GM21619 (cell line): ENCODE measurements around the gene CNP.

Experiments
- ATAC-seq: cut with Tn5 transposase; IDR thresholded peaks from one replicate; pipeline ENCODE4 v1.9.1; 2021; ENCODE audit not compliant: unreplicated experiment

Gene CNP

DNA sequence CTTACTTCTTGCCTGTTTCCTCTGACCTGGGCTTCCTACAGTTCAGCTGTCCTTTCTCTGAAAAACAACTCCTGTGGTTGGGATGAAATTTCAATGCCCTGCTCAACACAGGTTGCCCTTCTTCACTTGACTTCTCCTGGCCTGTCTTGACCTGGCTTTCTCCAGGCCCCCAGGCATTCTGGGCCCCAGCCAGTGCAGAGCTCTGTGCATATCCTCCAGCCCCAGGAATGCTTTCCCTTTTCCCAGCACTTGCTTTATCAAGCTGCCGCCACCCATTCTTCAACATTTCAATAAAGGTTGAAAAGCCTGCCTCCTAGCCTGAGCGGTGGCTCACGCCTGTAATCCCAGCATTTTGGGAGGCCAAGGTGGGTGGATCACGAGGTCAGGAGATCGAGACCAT is 25.4 kb upstream of the CNP start:
- no peak for ATAC-seq

DNA sequence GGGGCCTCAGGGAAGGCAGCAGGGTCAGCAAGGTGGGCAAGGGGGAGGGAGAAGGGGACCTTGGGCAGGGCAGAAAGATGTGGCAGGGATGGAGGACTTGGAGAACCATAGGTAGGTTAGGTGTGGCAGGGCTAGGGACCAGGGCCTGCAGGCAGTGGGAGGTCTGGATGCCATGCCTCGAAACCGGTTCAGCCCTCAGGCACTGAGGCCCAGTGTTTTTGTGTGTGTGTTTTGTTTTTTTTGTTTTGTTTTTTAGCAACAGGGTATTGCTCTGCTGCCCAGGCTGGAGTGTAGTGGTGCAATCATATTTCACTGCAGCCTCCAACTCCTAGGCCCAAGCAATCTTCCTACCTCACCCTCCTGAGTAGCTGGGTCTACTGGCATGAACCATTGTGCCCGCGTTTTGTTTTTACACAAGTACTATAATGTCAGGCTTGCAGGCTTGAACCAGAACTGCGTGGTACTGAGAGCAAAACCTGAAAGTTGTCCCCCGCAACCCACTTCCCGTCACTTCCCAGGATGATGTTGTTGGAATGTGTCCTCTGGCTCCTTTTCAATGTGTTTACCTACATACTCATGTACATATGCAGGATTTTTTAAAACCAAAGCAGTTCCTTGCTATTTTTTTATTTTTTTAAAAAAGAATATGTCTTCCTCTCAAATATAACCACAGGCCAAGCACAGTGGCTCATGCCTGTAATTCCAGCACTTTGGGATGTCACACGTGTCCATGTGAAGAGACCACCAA is 23.8 kb upstream of the CNP start:
- ATAC-seq, result no peak

DNA sequence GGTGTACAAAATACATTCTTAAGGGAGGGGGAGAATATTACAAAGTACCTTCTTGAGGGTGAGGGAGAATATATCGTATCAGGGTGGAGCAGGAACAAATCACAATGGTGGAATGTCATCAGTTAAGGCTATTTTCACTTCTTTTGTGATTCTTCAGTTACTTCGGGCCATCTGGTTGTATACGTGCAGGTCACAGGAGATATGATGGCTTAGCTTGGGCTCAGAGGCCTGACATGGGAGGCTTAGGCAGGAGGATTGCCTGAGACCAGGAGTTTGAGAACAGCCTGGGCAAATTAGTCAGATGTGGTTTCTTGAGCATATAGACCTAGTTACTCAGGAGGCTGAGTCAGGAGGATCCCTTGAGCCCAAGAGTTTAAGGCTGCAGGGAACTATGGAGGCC is 23.1 kb upstream of the CNP start:
- ATAC-seq, result no peak

DNA sequence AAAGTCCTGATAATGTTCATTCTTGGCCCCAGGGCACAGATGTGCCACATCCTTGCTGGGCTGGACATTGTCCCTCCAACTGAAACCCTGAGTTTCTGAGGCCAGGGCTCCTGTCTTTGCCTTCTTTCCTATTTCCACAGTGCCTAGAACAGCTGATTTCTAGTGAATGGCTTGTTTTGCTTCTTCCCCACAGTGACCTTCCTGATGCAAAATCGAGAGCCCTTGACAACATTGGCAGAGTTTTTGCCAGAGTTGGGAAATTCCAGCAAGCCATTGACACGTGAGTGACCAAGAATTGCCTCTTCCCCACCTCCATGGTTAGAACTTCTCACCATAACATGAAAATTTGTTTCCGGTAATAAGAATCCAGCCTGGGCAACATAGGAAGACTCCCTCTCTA is 21.7 kb upstream of the CNP start:
- ATAC-seq, result no peak

DNA sequence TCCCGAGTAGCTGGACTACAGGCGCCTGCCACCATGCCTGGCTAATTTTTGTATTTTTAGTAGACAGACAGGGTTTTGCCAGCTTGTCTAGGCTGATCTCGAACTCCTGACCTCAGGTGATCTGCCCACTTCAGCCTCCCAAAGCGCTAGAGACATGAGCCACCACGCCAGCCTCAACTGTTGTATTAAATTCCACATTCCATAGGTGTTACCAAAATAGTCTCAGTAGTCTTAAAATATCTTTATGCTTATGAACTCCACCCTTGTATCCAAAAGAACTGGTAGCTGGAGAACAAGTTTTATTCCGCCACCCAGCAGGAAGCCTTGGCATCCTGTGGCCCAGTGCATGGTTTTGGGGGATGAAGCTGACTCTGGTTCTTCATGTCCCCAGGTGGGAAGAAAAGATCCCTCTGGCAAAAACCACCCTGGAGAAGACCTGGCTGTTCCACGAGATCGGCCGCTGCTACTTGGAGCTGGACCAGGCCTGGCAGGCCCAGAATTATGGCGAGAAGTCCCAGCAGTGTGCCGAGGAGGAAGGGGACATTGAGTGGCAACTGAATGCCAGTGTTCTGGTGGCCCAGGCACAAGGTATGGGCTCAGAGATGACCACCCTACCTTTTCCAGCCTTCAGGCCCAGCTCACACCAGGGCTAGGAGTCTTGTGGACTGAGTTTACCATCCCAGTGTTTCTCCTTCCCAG is 17.7 kb upstream of the CNP start:
- ATAC-seq, result no peak

DNA sequence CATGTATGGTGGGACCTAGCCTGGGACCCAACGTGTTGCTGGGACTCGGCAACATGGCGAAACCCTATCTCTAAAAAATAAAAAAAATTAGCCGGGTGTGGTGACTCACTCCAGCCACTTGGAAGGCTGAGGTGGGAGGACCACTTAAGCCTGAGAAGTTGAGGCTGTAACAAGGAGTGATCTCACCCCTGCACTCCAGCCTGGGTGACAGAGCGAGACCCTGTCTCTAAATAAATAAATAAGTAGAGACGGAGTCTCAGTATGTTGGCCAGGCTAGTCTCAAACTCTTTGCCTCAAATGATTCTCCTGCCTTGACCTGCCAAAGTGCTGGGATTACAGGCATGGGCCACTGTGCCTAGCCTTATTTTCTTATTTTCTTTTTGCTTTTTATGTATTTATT is 10.1 kb upstream of the CNP start:
- ATAC-seq, result no peak

DNA sequence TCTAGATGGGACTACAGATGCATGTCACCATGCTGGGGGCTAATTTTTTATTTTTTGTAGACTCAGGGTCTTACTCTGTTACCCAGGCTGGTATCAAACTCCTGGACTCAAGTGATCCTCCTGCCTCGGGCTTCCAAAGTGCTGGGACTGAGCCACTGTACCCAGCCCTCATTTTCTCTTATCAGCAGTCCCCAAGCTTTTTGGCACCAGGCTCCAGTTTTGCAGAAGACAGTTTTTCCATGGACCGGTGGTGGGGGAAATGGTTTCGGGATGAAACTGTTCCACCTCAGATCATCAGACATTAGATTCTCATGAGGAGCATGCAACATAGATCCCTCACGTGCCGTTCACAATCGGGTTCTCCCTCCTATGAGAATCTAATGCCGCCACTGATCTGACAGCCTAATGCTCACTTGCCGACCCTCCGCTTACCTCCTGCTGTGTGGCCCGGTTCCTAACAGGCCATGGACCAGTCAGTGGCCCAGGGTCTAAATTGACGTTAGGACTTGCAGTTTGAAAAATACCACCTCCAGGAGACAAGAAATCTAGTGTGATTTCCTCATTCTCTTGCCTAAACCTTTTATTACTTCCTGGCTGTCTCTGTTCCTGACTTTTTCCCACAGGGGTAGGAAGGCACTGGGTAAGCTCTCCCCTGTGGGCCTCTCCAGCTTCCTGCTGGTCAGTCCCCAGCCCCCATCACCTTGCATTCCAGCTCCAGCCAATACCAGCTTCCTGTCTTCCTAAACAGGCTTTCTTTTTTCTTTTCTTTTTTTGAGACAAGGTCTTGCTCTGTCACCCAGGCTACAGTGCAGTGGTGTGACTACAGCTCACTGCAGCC is 9.3 kb upstream of the CNP start:
- ATAC-seq, result no peak

DNA sequence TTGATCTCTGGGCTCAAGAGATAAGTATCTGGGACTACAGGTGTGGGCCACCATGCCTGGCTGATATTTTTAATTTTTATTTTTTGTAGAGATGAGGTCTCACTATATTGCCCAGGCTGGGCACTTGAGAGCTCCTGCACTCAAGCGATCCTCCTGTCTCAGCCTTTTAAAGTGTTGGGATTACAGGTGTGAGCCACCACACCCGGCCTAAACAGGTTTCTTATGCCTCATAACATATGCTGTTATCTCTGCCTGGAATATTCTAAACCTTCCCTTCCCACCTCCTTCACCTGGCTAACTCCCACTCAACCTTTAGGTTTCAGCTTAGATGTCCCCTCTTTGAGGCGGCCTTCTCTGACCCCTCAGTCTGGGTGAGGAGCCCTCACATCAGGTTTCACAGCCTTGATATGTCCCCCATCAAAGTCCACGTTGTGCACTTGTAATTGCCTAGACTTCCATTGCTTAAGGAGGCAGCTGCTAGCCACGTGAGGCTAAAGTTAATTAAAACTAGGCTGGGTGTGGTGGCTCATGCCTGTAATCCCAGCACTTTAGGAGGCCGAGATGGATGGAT is 8.6 kb upstream of the CNP start:
- no peak for ATAC-seq

DNA sequence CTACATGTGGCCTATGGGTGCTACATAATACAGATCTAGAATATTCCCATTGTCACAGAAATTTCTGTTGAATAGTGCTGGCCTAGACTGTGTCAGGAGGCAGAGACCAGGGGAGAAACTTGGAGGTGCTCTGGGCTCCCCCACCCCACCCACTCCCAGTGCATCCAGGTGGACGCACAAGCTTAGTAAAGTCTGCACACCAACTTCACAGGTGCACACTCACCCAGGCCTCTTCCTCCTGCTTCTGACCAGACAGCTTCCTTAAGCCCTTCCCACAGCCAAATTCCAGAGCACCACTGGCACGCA is 7.6 kb upstream of the CNP start:
- no peak for ATAC-seq

DNA sequence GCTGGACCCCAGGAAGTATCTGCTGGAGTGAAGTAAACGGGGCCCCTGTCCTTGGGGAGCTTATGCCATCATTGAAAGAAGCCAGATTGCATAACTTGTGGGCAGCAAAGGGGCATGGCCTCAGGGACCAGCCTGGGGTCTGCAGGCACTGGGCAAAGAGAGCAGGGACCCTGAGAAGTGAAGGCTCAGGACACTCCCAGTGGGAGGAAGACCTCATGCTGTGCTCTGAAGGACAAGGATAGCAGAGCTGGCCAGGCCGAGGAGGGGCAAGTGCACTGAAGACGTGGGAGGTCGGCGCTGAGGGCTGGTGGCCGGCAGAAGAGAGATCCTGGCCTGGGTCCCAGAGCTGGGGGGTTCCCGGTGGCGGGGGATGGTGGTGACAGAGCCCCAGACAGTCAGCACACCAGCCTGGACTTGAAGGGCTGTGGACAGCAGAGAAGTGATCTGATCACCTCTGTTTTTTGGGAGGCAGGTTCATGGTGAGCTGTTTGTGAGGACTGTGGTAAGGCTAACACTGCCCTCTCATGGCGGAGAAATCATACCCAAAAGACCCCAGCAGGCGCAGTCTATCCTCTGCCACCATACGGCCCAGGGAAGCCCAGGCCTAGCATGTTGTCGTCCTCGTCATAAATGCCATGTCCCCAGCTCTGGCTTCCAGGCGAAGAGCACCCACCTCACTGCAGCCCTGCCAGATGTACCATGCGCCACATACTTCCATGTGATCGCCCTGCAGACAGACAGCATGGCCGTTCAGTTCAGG is 7.1 kb upstream of the CNP start:
- no peak for ATAC-seq

DNA sequence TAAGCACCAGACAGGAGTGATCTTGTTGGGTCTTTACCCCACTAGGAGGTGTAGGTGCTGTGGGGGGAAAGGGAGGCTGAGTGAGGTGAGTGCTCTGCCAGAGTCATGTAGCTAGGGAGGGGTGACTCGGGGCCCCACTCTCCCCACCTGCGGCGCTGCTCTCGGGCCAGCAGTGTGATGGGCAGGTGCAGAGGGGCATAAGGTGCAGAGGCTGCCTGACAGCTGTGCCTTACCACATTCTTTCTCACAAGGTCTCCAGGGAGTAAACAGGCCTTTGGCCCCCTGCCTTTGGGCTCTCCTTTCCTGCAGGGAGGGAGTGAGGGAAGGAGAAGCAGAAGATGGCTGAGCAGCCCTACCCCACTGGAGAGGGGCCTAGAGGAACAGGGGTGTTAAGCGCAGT is 4.5 kb upstream of the CNP start:
- ATAC-seq, result no peak

DNA sequence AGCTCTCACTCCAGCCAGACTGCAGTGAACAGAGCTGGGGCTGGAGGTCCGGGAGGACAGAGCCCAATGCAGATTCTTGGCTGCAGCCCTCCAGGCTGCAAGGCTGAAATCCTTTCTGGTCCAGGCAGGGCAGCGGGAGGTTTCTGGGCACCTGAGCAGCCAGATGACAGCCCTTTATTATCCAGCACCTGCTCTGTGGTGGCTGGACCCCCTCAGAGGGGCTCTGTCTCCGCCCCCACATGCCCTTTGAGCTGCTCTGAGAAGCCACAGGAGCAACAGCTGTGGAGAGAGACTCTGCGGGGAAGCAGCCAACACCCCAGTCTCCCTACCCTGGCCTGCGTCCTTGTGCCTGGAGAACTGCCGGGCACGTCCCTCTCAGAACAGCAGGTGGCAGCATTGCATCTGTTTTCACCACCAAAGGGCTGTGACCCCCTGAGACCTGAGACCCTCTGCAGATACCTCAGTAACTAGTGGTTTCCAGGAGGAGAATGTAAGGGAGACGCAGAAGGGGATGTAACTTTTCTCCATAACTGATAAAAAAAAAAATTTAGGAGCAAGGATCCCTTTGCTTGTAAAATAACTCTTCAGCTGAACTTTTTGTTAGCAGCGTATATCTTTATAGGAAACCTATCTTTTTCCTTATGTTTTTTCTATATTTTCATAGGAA is 3.7 kb upstream of the CNP start:
- ATAC-seq, result no peak

DNA sequence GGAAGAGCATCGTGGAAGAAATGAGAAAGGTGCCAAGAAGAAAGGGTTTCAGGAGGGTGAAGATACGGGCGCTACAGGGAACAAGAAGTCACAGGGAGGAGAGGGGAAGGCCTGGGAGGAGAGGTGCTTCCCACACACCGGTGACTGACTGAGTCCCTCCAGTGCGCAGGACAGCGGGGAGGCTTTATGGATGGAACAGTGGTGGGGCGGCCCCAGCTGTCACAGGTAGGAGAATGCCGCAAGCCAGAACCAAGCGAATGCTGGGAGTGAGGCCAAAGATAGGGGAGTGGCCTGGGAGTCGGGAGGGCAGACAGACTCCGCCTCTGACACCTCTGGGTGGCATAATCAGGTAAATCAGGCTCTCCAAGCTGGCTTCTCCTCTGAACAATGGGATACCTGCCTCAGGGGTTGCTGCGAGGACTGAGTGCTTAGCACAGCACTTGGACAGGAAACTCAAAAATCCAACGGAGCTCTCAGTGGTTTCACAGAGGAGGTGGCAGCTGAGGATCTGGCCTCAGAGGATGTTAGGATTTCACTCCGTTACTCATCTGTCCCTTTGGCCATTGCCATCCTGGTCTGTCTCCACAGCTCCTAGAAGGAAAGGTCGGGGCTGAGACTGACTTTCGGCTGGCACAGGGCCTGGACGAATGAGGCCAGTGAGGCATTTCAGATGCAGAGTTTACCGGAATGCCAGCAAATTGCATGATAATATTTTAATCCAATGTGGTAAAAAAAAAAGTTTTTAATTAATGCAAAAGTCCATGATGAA is 717 bp upstream of the CNP start:
- peak; percentile 47 for ATAC-seq

DNA sequence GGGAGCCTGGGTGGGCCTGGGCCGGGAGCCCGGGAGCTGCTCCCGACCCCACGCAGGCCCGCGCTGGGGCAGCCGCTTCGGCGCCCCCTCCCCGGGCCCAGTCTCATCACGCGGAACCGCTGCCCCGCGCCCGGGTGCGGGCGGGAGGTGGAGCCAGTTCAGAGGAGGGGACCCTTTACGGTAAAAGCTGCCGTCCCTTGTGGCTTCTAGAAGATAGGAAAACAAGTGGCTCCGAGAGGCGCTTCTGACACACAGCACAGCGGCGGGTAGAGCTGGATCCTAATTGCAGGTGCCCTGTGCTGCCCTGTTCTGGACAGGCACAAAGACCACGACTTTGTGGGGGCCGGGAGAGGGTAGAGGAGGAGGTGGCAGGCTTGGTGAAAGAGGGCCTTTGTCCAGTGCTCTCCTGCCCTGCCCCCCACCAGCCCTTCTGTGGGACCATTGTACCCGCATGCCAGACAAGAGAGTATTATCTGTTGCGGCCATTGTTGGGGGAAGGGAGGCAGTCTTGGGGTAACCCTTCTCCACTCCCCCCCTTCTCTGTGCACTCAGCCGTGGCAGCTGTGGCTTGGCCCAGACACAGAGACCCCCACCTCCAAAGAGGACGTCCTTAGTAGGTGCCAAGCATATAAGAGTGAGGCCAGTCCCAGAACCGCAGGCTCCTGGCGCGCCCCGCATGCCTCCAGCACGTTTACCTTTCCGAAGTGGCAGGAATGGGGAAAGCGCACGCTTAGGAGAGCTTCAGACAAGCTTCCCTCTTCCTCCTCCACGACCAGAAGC is 736 bp downstream of the CNP start:
- peak; percentile 9 for ATAC-seq

DNA sequence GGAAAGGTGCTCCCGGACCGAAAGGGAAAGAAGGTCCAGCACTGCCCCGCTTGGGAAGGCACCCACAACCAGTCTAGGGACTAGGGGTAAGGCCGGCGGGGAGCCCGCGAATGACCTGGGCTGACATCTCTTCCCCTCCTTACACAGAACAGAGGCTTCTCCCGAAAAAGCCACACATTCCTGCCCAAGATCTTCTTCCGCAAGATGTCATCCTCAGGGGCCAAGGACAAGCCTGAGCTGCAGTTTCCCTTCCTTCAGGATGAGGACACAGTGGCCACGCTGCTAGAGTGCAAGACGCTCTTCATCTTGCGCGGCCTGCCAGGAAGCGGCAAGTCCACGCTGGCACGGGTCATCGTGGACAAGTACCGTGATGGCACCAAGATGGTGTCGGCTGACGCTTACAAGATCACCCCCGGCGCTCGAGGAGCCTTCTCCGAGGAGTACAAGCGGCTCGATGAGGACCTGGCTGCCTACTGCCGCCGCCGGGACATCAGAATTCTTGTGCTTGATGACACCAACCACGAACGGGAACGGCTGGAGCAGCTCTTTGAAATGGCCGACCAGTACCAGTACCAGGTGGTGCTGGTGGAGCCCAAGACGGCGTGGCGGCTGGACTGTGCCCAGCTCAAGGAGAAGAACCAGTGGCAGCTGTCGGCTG is 1.5 kb downstream of the CNP start:
- ATAC-seq, result no peak

DNA sequence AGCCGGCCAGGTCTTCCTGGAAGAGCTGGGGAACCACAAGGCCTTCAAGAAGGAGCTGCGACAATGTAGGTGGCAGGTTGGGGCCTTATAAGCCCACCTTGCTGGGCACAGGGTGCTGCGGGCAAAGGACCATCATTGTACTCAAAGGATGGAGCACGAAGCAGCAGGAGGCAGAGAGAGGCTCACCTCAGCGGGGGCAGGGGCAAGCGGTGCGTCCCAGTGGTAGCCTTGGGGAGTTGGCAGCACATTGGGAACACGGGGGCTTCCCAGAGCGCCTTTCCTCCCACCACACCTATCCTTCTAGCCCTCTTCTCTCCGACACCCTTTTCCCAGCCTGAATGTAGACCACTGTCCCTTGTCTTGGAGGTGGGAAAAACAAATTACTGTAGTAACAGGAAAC is 2.1 kb downstream of the CNP start:
- no peak for ATAC-seq

DNA sequence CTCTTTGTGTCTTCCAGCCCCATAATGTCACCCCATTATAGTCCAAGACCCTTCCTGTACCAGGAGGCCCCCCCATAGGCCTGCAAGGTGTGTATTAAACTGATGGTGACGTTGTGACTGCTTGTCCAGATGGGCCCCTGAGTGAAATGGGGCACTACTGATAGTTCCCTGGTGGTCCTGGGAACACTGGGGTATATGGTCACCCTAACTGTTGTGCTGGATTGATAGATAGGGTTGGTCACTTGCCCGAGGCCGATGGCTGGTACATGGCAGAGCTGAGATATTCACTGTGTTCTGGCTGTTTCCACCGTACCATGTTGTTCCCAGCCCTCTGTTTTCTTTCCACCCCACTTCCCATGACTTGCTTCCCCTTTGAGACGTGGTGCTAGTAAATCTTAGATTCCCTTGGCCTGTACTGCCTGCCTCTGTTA is 4.3 kb downstream of the CNP start:
- no peak for ATAC-seq

DNA sequence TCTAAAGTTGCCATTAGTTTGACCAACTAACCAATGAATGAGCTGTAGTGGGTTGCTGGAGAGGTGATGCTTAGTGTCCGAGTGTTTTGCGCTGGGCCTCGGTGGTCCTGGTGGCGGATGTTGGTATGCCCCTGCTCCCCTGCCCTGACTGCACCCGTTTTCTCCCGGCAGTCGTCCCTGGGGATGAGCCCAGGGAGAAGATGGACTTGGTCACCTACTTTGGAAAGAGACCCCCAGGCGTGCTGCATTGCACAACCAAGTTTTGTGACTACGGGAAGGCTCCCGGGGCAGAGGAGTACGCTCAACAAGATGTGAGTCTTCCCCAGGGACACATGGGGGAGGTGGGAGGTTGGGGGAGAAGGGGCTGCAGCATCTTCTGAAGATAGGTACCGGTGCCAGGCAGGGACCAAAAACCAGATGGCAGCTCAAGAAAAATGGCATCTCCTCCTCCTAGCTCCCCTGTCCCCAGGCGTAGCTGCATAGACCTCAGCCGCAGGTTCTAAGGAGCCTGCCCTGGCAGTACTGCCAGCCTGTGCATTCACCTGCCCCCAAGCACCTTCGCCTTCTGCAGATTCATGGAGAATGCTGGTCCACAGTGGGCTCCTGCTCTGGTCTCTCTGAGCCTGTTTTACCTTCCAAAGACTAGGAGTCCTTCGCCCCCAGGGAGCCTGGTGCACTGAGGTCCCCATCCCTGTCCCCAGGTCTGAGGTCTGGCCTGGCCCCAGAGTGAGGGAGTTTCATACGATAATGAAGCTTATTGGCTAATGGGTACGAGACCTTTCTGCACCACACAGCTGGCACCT is 5.3 kb downstream of the CNP start:
- ATAC-seq, result no peak
